HFFc6 (cell line): Measurements from ENCODE around the gene MAP3K4. TPM values are rescaled to one million over a fixed set of nuclear protein-coding genes. Genes with fewer than 3 reads are reported as not detected.
A peak's percentile ranks its signal among the peaks of the same experiment; 100 is the strongest.

Experiments used
- DNase-seq: peaks from one replicate; pipeline ENCODE4 v3.0.0-alpha.2; 2018
- H3K27ac Mint-ChIP-seq: 2 replicates; pipeline ENCODE4 v1.8.0; 2020; ENCODE audit warnings: mild to moderate bottlenecking, mixed read lengths
- H3K27me3 Mint-ChIP-seq: 2 replicates; pipeline ENCODE4 v1.8.0; 2021; ENCODE audit warnings: mild to moderate bottlenecking, moderate library complexity, mixed read lengths; ENCODE audit not compliant: insufficient read depth
- H3K36me3 Mint-ChIP-seq: 2 replicates; pipeline ENCODE4 v1.8.0; 2021; ENCODE audit warnings: low read depth, mixed read lengths
- H3K4me1 Mint-ChIP-seq: 2 replicates; pipeline ENCODE4 v1.8.0; 2020; ENCODE audit warnings: low read depth, mixed read lengths
- H3K4me3 Mint-ChIP-seq: 2 replicates; pipeline ENCODE4 v1.8.0; 2020; ENCODE audit warnings: mild to moderate bottlenecking, moderate library complexity, mixed read lengths
- H3K9me3 Mint-ChIP-seq: 2 replicates; pipeline ENCODE4 v1.8.0; 2020; ENCODE audit warnings: mild to moderate bottlenecking, mixed read lengths
- CTCF ChIP-seq: fragments of 200-600 bp; sonication (generic); IDR thresholded peaks from 2 replicates; pipeline ENCODE4 v1.5.0; 2021; ENCODE audit warnings: antibody characterized with exemption, mild to moderate bottlenecking
- long read RNA-seq: library from polyadenylated mRNA; unstranded; transcript quantifications from one replicate; pipeline ENCODE4 v2.0.0, GENCODE V29; 2019
- total RNA-seq, 6 experiments: library from RNA; stranded (reverse); fragmentation: NEBNext Ultra II Directional; extraction: Animal tissue kit (Norgen Biotek cat#: 25700); gene quantifications; 2 replicates in 1 of 6; 3 replicates in 5 of 6; pipeline ENCODE4 v1.2.3, GENCODE V29; 2021

MAP3K4 gene, protein sequence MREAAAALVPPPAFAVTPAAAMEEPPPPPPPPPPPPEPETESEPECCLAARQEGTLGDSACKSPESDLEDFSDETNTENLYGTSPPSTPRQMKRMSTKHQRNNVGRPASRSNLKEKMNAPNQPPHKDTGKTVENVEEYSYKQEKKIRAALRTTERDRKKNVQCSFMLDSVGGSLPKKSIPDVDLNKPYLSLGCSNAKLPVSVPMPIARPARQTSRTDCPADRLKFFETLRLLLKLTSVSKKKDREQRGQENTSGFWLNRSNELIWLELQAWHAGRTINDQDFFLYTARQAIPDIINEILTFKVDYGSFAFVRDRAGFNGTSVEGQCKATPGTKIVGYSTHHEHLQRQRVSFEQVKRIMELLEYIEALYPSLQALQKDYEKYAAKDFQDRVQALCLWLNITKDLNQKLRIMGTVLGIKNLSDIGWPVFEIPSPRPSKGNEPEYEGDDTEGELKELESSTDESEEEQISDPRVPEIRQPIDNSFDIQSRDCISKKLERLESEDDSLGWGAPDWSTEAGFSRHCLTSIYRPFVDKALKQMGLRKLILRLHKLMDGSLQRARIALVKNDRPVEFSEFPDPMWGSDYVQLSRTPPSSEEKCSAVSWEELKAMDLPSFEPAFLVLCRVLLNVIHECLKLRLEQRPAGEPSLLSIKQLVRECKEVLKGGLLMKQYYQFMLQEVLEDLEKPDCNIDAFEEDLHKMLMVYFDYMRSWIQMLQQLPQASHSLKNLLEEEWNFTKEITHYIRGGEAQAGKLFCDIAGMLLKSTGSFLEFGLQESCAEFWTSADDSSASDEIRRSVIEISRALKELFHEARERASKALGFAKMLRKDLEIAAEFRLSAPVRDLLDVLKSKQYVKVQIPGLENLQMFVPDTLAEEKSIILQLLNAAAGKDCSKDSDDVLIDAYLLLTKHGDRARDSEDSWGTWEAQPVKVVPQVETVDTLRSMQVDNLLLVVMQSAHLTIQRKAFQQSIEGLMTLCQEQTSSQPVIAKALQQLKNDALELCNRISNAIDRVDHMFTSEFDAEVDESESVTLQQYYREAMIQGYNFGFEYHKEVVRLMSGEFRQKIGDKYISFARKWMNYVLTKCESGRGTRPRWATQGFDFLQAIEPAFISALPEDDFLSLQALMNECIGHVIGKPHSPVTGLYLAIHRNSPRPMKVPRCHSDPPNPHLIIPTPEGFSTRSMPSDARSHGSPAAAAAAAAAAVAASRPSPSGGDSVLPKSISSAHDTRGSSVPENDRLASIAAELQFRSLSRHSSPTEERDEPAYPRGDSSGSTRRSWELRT (N-terminal part only)
- total RNA-seq: 10 to 100 TPM; 16.8 to 26.2 (median 22.3) TPM
- long read RNA-seq, partial matches to known transcripts: 3 of 4 reads
- long read RNA-seq, other reads (novel, unspliced or antisense): 1 of 4 reads

DNA sequence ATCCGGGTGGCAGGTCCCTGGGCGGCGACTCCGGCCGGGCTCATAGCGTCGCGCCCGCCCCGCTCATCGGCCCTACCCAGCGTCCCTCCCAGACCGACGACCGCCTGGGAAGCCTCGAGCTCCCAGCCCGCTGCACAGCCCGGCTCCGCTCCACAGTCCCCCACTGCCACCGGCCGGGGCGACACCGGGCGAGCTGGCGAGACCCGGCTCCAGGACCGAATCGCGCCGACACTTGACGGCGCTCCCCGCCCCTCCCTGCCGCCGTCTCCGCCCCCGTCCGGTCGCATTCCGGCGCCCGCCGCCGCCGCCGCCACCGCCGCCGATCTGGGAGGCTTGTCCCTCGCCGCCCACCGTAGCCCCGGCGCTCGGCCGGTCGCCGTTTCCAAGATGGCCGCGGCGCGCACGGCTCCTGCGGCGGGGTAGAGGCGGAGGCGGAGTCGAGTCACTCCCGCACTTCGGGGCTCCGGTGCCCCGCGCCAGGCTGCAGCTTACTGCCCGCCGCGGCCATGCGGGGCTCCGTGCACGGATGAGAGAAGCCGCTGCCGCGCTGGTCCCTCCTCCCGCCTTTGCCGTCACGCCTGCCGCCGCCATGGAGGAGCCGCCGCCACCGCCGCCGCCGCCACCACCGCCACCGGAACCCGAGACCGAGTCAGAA, at the start of gene MAP3K4:
Gene MAP3K4 (plus strand): TSS at position 364 of the 655 bp plus-strand sequence. CDS start 163 bp downstream, at position 527.
- DNase-seq: peak; percentile 64
- Mint-ChIP-seq H3K27ac (peak within 1 kb of the TSS; percentile 84), H3K9me3 (no peaks in the 10 kb centered on the region), H3K36me3 (no peaks in the 10 kb centered on the region), H3K27me3 (peaks cover 2% of the 10 kb centered on the region), H3K4me1 (peaks cover 29% of the 10 kb centered on the region), H3K4me3 (peak within 1 kb of the TSS; percentile 94)
- TF ChIP-seq CTCF: 0 out of 2 replicates have a peak, but pooled peaks have one; percentile 19

DNA sequence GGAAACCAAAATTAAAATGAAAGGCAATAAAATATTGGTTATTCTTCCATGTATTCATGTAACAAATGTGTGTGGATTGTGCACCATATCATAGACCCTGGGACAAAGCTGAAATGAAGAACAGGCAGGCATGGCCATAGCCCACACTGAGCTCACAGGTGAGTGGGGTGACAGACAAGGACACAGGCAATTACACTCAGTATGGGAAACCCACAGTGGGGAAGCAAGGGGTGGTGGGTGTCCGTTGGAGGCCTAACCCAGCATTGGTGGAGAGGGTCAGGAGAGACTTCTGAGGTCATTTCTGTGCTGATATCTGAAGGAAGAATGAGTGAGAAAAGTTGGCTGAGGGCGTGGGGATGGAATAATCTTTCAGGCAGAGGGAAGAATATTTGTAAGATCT, 47.6 kb upstream of the MAP3K4 start:
- Mint-ChIP-seq H3K9me3 (no peaks in the 10 kb centered on the region), H3K4me1 (no peaks in the 10 kb centered on the region), H3K27ac (no peak overlapping the region), H3K36me3 (no peaks in the 10 kb centered on the region), H3K27me3 (peaks cover 5% of the 10 kb centered on the region), H3K4me3 (no peak overlapping the region)
- DNase-seq: no peak
- TF ChIP-seq CTCF: no peak

- Mint-ChIP-seq H3K4me3 (no peak overlapping the region), H3K36me3 (no peaks in the 10 kb centered on the region), H3K27me3 (peaks cover 4% of the 10 kb centered on the region), H3K9me3 (no peaks in the 10 kb centered on the region), H3K4me1 (peaks cover 6% of the 10 kb centered on the region; the same call in 1 of the 2 replicates), H3K27ac (no peak overlapping the region)
- TF ChIP-seq CTCF: no peak
- DNase-seq: no peak
Observed at GRCh38 chr6:160945516-160946177, 45.9 kb upstream of the MAP3K4 start.

DNA sequence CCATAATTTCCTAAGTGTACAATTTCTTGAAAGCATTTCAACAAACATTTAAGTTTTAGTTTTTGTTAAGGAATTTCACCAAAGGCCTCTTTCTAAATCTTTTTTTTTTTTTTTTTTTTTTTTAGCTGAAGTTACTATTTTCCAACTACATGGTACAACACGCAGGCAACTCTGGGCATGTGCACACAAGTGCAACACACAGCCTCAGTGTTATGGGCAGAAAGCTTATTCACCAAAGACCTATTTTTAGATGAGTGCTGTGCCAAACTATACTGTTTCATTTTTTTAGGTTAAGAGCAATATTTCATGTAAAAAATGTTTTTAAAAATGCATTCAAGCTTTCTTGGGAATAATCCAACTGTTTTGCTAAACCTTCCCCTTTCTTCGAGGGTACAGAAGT, 42.0 kb upstream of the MAP3K4 start:
- Mint-ChIP-seq H3K4me1 (peaks cover 6% of the 10 kb centered on the region; the same call in 1 of the 2 replicates), H3K27ac (no peak overlapping the region), H3K9me3 (no peaks in the 10 kb centered on the region), H3K36me3 (no peaks in the 10 kb centered on the region), H3K27me3 (peaks cover 15% of the 10 kb centered on the region), H3K4me3 (no peak overlapping the region)
- TF ChIP-seq CTCF: no peak
- DNase-seq: no peak
